GM20000 (cell line): ENCODE results near the gene RNF40.

Experiments used
- DNase-seq: peaks from one replicate; pipeline ENCODE4 v3.0.0; 2012; ENCODE audit warnings: low spot score
- TF ChIP-seq, protein P1 (sequence below): IDR thresholded peaks from 2 replicates; pipeline ENCODE4 v1.5.1; 2012; ENCODE audit warnings: mild to moderate bottlenecking, control low read depth; ENCODE audit errors: extremely low read depth, missing control alignments

RNF40 gene

DNA sequence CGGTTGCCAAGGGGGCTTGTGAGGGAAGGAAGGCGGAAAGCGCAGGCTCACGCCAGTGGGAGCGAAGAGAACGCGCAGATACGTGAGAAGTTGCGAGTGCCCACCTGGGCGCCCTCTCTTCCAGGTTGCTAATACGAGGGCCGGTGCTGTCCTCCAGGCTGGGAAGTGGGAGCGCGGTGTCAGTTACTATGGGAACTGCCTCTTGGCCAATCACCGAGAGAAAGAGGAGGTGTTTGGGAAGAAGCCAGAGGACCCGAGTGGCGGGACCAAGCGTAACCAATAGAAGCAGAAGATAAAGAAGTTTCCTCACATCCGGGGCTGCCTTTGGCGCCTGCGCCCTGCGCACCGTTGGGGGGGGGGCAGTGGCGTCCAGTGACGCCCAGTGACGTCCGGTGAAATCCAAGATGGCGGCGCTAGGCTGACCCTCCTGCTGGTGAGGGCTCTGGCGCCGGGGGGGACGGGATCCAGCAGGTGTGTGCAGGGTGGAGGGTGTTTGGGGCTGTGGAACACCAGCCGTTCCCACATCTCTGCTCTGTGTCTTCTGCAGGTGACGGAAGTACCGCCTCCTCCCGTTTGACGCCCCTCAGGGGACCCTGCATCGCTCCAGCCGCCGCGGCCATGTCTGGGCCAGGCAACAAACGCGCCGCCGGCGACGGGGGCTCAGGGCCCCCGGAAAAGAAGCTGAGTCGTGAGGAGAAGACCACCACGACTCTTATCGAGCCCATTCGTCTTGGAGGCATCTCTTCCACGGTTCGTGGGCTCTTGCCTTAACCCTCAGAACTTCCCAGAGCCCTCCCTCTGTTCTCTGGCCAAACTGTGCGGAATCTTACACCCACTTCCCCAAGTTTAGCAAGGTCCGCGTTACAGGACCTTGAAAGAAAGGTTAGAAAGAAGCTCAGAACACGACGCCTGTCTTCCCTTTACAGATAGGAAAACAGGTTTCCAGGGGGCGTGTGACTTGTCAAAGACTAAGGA lies at the start of gene RNF40, which contains the start of gene CFAP119:
Gene RNF40, plus strand, starts transcription at position 395 of the 975 bp plus-strand sequence. Its CDS starts 224 bp downstream, at position 619.
Gene CFAP119, minus strand, starts transcription at position 135 of the 975 bp plus-strand sequence. CDS start 314 bp downstream, outside the sequence.
- peak; percentile 99 for DNase-seq
- TF ChIP-seq, protein P1, sequence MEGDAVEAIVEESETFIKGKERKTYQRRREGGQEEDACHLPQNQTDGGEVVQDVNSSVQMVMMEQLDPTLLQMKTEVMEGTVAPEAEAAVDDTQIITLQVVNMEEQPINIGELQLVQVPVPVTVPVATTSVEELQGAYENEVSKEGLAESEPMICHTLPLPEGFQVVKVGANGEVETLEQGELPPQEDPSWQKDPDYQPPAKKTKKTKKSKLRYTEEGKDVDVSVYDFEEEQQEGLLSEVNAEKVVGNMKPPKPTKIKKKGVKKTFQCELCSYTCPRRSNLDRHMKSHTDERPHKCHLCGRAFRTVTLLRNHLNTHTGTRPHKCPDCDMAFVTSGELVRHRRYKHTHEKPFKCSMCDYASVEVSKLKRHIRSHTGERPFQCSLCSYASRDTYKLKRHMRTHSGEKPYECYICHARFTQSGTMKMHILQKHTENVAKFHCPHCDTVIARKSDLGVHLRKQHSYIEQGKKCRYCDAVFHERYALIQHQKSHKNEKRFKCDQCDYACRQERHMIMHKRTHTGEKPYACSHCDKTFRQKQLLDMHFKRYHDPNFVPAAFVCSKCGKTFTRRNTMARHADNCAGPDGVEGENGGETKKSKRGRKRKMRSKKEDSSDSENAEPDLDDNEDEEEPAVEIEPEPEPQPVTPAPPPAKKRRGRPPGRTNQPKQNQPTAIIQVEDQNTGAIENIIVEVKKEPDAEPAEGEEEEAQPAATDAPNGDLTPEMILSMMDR = no peak

DNA sequence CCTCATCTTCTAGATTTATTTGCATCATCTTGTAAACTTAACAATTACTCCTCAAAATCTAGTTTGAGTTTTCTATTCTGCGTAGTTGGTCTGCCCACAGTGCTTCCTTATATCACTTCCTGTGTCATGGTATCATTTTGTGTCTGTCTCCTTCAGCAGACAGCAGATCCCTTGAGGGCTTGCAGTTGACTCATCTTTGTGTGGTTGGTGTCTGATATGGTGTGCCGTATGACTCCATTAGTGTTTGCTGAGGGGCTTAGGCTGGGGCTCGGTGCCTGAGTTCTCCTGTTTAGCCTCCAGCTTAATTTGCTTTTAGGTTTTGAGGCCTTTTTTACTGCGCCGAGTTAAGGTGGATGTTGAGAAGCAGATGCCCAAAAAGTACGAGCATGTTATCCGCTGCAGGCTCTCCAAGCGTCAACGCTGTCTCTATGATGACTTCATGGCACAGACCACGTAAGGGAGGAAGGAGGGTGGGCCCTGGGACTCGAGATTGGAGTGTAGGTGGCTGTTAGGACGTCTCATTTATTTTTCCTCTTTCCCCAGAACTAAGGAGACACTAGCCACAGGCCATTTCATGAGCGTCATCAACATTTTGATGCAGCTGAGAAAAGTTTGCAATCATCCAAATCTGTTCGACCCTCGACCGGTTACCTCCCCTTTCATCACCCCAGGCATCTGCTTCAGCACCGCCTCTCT lies 46.2 kb upstream of the RNF40 start:
- no peak for DNase-seq
- TF ChIP-seq, protein P1 = no peak

DNA sequence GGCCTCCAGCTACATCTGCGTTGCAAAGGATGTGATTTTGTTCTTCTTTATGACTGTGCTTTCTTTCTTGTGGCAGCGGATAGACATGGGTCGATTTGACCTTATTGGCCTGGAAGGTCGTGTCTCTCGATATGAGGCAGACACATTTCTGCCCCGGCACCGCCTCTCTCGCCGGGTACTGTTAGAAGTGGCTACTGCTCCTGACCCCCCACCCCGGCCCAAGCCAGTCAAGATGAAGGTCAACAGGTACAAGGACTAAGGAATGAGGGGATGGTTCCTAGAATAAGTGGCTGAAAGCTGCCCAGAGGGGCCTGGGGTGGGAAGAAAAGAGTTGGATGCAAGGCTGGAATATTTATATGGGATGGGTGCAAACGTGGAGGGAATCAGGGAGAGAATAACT lies 42.0 kb upstream of the RNF40 start:
- TF ChIP-seq, protein P1 = no peak
- DNase-seq = no peak

GRCh38 chr16:30720694-30721093 lies 41.4 kb upstream of the RNF40 start:
- no peak for DNase-seq
- TF ChIP-seq, protein P1 = no peak

DNA sequence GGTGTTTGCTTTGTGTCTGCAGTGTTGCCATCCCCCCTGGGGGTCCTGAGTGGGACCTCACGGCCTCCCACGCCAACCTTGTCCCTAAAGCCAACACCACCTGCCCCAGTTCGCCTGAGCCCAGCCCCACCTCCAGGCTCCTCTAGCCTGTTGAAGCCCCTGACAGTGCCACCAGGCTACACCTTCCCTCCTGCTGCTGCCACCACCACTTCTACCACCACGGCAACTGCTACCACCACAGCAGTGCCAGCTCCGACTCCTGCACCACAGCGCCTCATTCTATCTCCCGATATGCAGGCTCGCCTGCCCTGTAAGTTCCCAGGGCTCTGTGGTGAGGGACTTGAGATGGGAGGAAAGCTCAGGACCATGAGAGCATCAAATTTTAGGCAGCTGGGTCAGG lies 41.0 kb upstream of the RNF40 start:
- DNase-seq = no peak
- TF ChIP-seq, protein P1 = no peak

DNA sequence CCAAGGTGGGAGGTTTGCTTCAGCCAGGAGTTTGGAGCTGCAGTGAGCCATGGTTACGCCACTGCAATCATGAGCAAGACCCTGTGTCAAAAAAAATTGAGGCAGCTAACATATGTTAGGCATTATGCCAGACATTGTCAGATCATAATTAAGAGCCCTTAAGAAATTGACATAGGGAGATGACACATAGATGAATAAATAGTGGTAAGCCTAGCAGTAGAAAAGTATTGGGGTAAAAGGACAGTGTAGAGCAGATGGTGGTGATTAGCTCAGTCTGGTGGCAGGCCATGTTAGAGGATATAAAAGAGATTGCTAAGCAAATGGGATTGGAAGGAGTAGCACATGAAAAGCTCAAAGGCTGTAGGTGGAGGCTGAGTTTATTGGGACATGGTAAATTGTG lies 40.5 kb upstream of the RNF40 start:
- TF ChIP-seq, protein P1 = no peak
- no peak for DNase-seq

DNA sequence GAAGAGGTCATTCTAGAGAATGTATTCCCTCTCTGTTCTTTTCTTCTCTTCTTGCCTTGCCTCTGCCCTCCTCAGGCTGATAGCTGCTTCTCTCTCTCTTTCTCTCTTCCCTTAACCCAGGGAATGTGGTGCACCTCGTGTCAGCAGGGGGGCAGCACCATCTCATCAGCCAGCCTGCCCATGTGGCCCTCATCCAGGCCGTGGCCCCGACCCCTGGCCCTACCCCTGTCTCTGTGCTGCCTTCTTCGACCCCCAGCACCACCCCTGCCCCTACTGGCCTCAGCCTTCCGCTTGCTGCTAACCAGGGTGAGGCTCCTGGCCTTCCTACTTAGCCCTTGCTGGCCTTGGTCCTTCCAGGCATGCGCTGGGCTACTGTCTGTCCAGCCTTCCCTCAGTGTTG lies 39.7 kb upstream of the RNF40 start:
- TF ChIP-seq, protein P1 = no peak
- no peak for DNase-seq
